HG03558 (cell line): ENCODE measurements around the gene ANKRA2.
"Not testable (repeated sequence)": the region's sequence is repeated elsewhere in the genome, so short reads cannot be mapped to it uniquely, and the experiment has no call there.

Experiments
- ATAC-seq: cut with Tn5 transposase; IDR thresholded peaks from one replicate; pipeline ENCODE4 v1.9.1; 2021; ENCODE audit warnings: moderate number of reproducible peaks; ENCODE audit not compliant: unreplicated experiment; ENCODE audit errors: extremely low read depth

The ANKRA2 gene

DNA sequence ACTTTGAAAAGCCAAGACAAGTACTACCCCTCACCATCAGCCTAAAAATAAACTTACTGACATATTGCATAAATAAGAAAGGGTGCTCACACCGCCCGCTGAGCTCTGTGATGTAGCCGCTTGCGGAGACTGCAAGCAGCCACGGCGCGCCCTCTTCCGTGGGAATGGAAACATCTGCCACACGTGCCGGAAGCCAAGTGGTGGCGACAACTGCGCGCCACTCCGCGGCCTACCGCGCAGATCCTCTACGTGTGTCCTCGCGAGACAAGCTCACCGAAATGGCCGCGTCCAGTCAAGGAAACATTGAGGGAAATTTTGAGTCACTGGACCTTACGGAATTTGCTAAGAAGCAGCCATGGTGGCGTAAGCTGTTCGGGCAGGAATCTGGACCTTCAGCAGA lies 56.9 kb downstream of the ANKRA2 start:
- ATAC-seq, result not testable (repeated sequence)

DNA sequence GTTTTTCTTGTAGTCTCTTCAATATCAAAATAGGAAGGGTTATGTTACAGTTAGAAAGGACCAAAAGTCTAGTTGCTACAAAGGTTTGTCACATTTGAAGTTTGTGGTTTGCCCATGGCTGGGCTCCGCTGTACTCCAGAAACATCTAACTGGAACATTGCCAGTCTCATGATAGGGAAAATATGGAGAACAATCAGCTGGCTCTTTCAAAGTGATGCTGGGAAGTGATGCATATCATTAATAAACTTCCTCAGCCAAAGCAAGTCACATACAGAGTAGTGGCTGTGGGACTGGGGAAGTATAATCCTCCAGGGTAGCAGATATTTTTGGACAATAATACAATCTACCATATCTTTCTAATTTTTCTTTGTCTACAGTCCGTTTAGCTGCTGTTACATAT lies 58.4 kb downstream of the ANKRA2 start:
- ATAC-seq, result no peak

DNA sequence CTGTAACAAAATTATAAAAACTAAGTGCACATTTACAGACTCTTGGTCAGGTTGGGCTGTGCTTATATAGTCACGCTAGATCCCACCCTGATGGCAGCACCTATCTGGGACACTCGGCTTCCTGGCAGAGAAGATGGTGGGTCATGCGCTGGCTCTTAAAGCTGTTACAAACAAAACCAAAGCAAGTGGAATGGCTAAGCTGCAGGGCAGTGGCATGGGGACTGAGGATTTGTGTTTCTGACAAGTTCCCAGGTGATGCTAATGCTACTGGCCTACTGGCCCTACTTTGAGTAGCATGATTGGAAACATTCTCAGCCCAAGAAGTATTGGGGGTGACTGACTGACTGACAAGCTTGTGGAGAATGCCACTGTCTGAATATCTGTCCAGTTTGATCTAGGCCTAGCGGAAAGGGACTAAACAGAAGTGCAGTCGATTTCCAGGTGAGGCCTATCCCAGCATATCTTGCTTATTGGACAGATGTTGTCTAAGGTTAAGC lies 58.9 kb downstream of the ANKRA2 start:
- ATAC-seq, result no peak
